WTC11 (cell line): Measurements from ENCODE around the gene GPC6. TPM values are rescaled to one million over a fixed set of nuclear protein-coding genes. Genes with fewer than 3 reads are reported as not detected.

Experiments
- ATAC-seq: fragments of 200-7000 bp; cut with Tn5 transposase; 2 replicates; pipeline ENCODE4 v1.10.0; 2021; ENCODE audit warnings: mild to moderate bottlenecking, moderate library complexity
- CTCF ChIA-PET: fragments of 300-600 bp; sonication (Branson Sonifier 250); formaldehyde crosslinking; loops from one replicate; lab custom pipeline; 2021; ENCODE audit warnings: antibody characterized with exemption; lab: Charles Lee
- POLR2A ChIA-PET: fragments of 350-600 bp; sonication (Branson Sonifier 250); formaldehyde crosslinking; loops from one replicate; lab custom pipeline; 2021; ENCODE audit warnings: antibody characterized with exemption; lab: Charles Lee
- DNase-seq: peaks from one replicate; pipeline ENCODE4 v3.0.0; 2021; ENCODE audit warnings: low spot score
- H3K27ac Mint-ChIP-seq: 2 replicates; pipeline ENCODE4 v1.8.0; 2021; ENCODE audit warnings: mixed read lengths
- H3K27me3 Mint-ChIP-seq: 2 replicates; pipeline ENCODE4 v1.8.0; 2021; ENCODE audit warnings: low read depth, mild to moderate bottlenecking, moderate library complexity, mixed read lengths
- H3K36me3 Mint-ChIP-seq: 2 replicates; pipeline ENCODE4 v1.8.0; 2021; ENCODE audit warnings: mixed read lengths
- H3K4me1 Mint-ChIP-seq: 2 replicates; pipeline ENCODE4 v1.8.0; 2022; ENCODE audit warnings: mixed read lengths
- H3K4me3 Mint-ChIP-seq: 2 replicates; pipeline ENCODE4 v1.8.0; 2021; ENCODE audit warnings: mild to moderate bottlenecking, moderate library complexity, mixed read lengths
- H3K9me3 Mint-ChIP-seq: 2 replicates; pipeline ENCODE4 v1.8.0; 2021; ENCODE audit warnings: mixed read lengths
- ATF1 ChIP-seq: sonication (generic); formaldehyde crosslinking; IDR thresholded peaks from 2 replicates; pipeline ENCODE4 v1.8.1; 2023; ENCODE audit warnings: mild to moderate bottlenecking, moderate library complexity, missing genetic modification reagents
- CBFB ChIP-seq: sonication (generic); formaldehyde crosslinking; IDR thresholded peaks from 2 replicates; pipeline ENCODE4 v1.8.1; 2022; ENCODE audit warnings: mild to moderate bottlenecking, low read depth, missing genetic modification reagents
- CDX4 ChIP-seq: fragments of 250-450 bp; sonication (Bioruptor Pico); IDR thresholded peaks from 2 replicates; pipeline ENCODE4 v1.9.0; 2021; ENCODE audit warnings: moderate library complexity, mild to moderate bottlenecking, inconsistent platforms, borderline replicate concordance
- CREB1 ChIP-seq: sonication (generic); formaldehyde crosslinking; IDR thresholded peaks from 2 replicates; pipeline ENCODE4 v1.8.0; 2023; ENCODE audit warnings: mild to moderate bottlenecking, missing genetic modification reagents
- CTCF ChIP-seq: fragments of 200-600 bp; IDR thresholded peaks from 2 replicates; pipeline ENCODE4 v1.8.0; 2022; ENCODE audit warnings: antibody characterized with exemption
- E2F1 ChIP-seq: sonication (generic); formaldehyde crosslinking; IDR thresholded peaks from 2 replicates; pipeline ENCODE4 v1.8.0; 2022; ENCODE audit warnings: mild to moderate bottlenecking, missing genetic modification reagents
- E2F4 ChIP-seq: sonication (generic); formaldehyde crosslinking; IDR thresholded peaks from 2 replicates; pipeline ENCODE4 v1.8.1; 2022; ENCODE audit warnings: low read depth, mild to moderate bottlenecking, moderate library complexity, missing genetic modification reagents, borderline replicate concordance
- EMX1 ChIP-seq: fragments of 250-450 bp; sonication (Bioruptor Pico); IDR thresholded peaks from 2 replicates; pipeline ENCODE4 v1.8.0; 2021; ENCODE audit warnings: mild to moderate bottlenecking
- ERG ChIP-seq: fragments of 250-450 bp; sonication (Bioruptor Pico); IDR thresholded peaks from 2 replicates; pipeline ENCODE4 v1.8.0; 2021; ENCODE audit warnings: mild to moderate bottlenecking
- FOXK1 ChIP-seq: sonication (generic); formaldehyde crosslinking; IDR thresholded peaks from 2 replicates; pipeline ENCODE4 v1.8.0; 2022; ENCODE audit warnings: mild to moderate bottlenecking, moderate library complexity, missing genetic modification reagents
- JAZF1 ChIP-seq: fragments of 250-450 bp; sonication (Bioruptor Pico); IDR thresholded peaks from 2 replicates; pipeline ENCODE4 v1.9.0; 2021; ENCODE audit warnings: moderate library complexity, mild to moderate bottlenecking, inconsistent platforms
- MYBL2 ChIP-seq: sonication (generic); formaldehyde crosslinking; IDR thresholded peaks from 2 replicates; pipeline ENCODE4 v1.8.1; 2023; ENCODE audit warnings: mild to moderate bottlenecking, moderate library complexity, missing genetic modification reagents
- NFYB ChIP-seq: sonication (generic); formaldehyde crosslinking; conservative IDR thresholded peaks from 2 replicates; pipeline ENCODE4 v1.8.0; 2022; ENCODE audit warnings: low read depth, missing genetic modification reagents
- NR3C1 ChIP-seq: sonication (generic); formaldehyde crosslinking; conservative IDR thresholded peaks from 2 replicates; pipeline ENCODE4 v1.8.1; 2023; ENCODE audit warnings: low read depth, mild to moderate bottlenecking, missing genetic modification reagents
- OVOL2 ChIP-seq: fragments of 250-450 bp; sonication (Bioruptor Pico); IDR thresholded peaks from 2 replicates; pipeline ENCODE4 v1.9.0; 2021; ENCODE audit warnings: mild to moderate bottlenecking, borderline replicate concordance
- SOX15 ChIP-seq: fragments of 250-450 bp; sonication (Bioruptor Pico); IDR thresholded peaks from 2 replicates; pipeline ENCODE4 v1.9.0; 2021; ENCODE audit warnings: mild to moderate bottlenecking
- TEAD1 ChIP-seq: sonication (generic); formaldehyde crosslinking; IDR thresholded peaks from 2 replicates; pipeline ENCODE4 v1.8.0; 2022; ENCODE audit warnings: mild to moderate bottlenecking, missing genetic modification reagents
- USF1 ChIP-seq: sonication (generic); formaldehyde crosslinking; IDR thresholded peaks from 2 replicates; pipeline ENCODE4 v1.8.0; 2022; ENCODE audit warnings: mild to moderate bottlenecking, missing genetic modification reagents
- ZMAT4 ChIP-seq: fragments of 250-450 bp; sonication (Bioruptor Pico); IDR thresholded peaks from 2 replicates; pipeline ENCODE4 v1.9.0; 2021; ENCODE audit warnings: mild to moderate bottlenecking
- ZNF232 ChIP-seq: sonication (generic); formaldehyde crosslinking; IDR thresholded peaks from 2 replicates; pipeline ENCODE4 v1.8.0; 2022; ENCODE audit warnings: mild to moderate bottlenecking, missing genetic modification reagents
- ZNF317 ChIP-seq: sonication (generic); formaldehyde crosslinking; IDR thresholded peaks from 2 replicates; pipeline ENCODE4 v1.8.1; 2023; ENCODE audit warnings: low read depth, mild to moderate bottlenecking, moderate library complexity, missing genetic modification reagents, borderline replicate concordance
- ZNF532 ChIP-seq: fragments of 250-450 bp; sonication (Bioruptor Pico); IDR thresholded peaks from 2 replicates; pipeline ENCODE4 v1.9.0; 2021; ENCODE audit warnings: mild to moderate bottlenecking, borderline replicate concordance
- total RNA-seq: library from RNA; stranded (reverse); gene quantifications from 3 replicates; pipeline ENCODE4 v1.2.3, GENCODE V29; 2021

GPC6 gene
- total RNA-seq, 1 experiment from 2014 or later, result 19.5 TPM

GRCh38 chr13:94214975-94215374 lies 988.4 kb downstream of the GPC6 start:
- H3K27me3 Mint-ChIP-seq, result no peaks in the 10 kb centered on the region
- POLR2A ChIA-PET, result no interaction called here
- peaks cover 39% of the 10 kb centered on the region for H3K4me1 Mint-ChIP-seq
- peaks cover under 1% of the 10 kb centered on the region; the same call in 1 of the 2 replicates for H3K9me3 Mint-ChIP-seq
- TF ChIP-seq OVOL2 (CRISPR knock-in tag), result no peak
- TF ChIP-seq FOXK1 (CRISPR knock-in tag), result no peak
- no peak for TF ChIP-seq EMX1
- TF ChIP-seq TEAD1, result no peak
- no peak for TF ChIP-seq NR3C1
- no peak for TF ChIP-seq CTCF
- no peak for TF ChIP-seq CDX4
- no peak for TF ChIP-seq E2F1
- no peaks in the 10 kb centered on the region for H3K36me3 Mint-ChIP-seq
- ATAC-seq (no peak), DNase-seq (no peak)
- H3K27ac Mint-ChIP-seq, result no peak overlapping the region
- no peak overlapping the region for H3K4me3 Mint-ChIP-seq
- CTCF ChIA-PET, result no interaction called here

GRCh38 chr13:94216476-94216875 lies 989.9 kb downstream of the GPC6 start:
- H3K4me3 Mint-ChIP-seq, result no peak overlapping the region
- no peak for TF ChIP-seq CBFB (CRISPR knock-in tag)
- no peak for TF ChIP-seq ATF1 (CRISPR knock-in tag)
- no peak for TF ChIP-seq MYBL2 (CRISPR knock-in tag)
- no peak for TF ChIP-seq E2F4 (CRISPR knock-in tag)
- no peak for TF ChIP-seq USF1 (CRISPR knock-in tag)
- TF ChIP-seq ZNF317 (CRISPR knock-in tag), result no peak
- no peak for TF ChIP-seq NFYB (CRISPR knock-in tag)
- TF ChIP-seq ZMAT4, result no peak
- TF ChIP-seq FOXK1 (CRISPR knock-in tag), result no peak
- no peak for TF ChIP-seq SOX15 (CRISPR knock-in tag)
- TF ChIP-seq JAZF1 (CRISPR knock-in tag), result no peak
- TF ChIP-seq ERG (CRISPR knock-in tag), result no peak
- TF ChIP-seq CREB1 (CRISPR knock-in tag), result no peak
- TF ChIP-seq OVOL2 (CRISPR knock-in tag), result no peak
- no peak for TF ChIP-seq ZNF232 (CRISPR knock-in tag)
- TF ChIP-seq ZNF532 (CRISPR knock-in tag), result no peak
- no peaks in the 10 kb centered on the region for H3K36me3 Mint-ChIP-seq
- peaks cover 47% of the 10 kb centered on the region for H3K4me1 Mint-ChIP-seq
- H3K9me3 Mint-ChIP-seq, result peaks cover 4% of the 10 kb centered on the region
- DNase-seq, result no peak
- ATAC-seq, result no peak
- POLR2A ChIA-PET, result no interaction called here
- CTCF ChIA-PET, result no interaction called here
- H3K27ac Mint-ChIP-seq, result no peak overlapping the region
- H3K27me3 Mint-ChIP-seq, result peaks cover 3% of the 10 kb centered on the region; the same call in 1 of the 2 replicates
